TTC549 (cell line): ENCODE data around the gene DRAXIN.

Experiments
- FAIRE-seq: peaks from 2 replicates; lab custom pipeline; 2012; peaks lifted over from hg19 to GRCh38; lab: Jason Lieb, UNC

The DRAXIN gene

GRCh38 chr1:11738783-11739182 lies 47.3 kb downstream of the DRAXIN start:
- no peak for FAIRE-seq

DNA sequence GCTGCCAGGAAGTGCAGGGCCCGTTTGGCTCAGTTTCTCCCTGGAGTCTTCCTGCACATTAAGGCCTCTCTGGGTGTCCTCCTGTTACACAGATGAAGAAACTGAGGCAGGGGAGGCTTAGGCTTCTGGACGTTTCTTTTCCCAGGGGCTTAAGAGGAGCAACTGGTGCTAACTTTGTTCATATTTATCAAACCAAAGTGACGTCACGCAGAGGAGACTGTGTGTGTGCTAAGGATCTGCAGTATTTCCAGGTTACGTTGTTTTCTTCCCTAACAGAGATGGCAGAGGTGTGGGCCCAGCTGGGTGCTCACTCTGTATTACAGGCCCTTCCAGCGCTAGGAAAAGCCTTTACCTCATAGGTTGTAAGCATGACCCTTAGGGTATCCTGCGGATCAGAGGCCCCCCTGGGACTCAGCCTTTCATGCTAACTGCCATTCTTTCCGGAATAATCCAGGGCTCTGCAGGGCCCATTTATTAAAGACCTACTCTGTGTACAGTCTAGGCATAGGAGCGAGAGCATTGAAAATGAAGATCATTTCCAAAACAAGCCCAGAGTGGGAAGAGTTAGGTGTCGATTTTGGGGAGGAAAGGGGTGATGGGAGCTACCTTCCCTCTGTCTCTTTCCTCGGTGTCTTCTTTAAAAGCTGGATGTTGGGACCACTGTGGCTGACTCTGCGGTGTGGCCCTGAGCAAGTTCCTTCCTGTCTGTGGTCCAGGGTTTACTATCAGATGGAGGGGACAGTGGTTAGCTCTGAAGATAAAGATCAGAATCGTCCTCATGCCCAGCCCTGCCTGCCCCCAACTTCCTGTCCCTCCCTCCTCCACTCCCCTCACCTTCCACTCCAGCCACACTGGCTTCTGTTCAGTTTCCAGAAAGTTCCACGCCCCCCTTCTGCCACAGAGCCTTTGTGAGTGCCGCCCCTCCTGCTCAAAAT lies 49.0 kb downstream of the DRAXIN start:
- FAIRE-seq: no peak

GRCh38 chr1:11741482-11741881 lies 50.0 kb downstream of the DRAXIN start:
- no peak for FAIRE-seq

- FAIRE-seq: no peak
Observed at GRCh38 chr1:11741919-11742558, 50.5 kb downstream of the DRAXIN start.

- no peak for FAIRE-seq
Observed at GRCh38 chr1:11744287-11744686, 52.8 kb downstream of the DRAXIN start.

DNA sequence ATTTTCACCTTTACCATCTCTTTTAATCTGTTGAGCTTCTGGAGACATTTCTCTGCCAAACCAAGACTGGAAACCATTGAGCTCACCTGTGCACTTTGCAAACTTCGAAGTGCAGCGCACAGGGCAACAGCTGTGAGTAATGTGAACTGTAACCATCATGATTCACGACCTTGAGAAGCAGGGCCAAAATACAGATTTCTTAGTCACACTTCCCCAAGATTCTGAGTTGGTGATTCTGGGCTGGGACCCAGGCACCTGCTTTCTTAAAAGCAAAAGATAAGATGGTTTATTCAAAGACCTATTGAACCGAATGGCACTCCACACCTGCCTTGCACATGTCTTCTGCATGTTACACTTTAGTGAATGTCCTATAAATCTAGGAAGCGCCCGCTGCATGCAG lies 54.6 kb downstream of the DRAXIN start:
- FAIRE-seq: no peak

- no peak for FAIRE-seq
Observed at GRCh38 chr1:11746795-11747487, 55.4 kb downstream of the DRAXIN start.

DNA sequence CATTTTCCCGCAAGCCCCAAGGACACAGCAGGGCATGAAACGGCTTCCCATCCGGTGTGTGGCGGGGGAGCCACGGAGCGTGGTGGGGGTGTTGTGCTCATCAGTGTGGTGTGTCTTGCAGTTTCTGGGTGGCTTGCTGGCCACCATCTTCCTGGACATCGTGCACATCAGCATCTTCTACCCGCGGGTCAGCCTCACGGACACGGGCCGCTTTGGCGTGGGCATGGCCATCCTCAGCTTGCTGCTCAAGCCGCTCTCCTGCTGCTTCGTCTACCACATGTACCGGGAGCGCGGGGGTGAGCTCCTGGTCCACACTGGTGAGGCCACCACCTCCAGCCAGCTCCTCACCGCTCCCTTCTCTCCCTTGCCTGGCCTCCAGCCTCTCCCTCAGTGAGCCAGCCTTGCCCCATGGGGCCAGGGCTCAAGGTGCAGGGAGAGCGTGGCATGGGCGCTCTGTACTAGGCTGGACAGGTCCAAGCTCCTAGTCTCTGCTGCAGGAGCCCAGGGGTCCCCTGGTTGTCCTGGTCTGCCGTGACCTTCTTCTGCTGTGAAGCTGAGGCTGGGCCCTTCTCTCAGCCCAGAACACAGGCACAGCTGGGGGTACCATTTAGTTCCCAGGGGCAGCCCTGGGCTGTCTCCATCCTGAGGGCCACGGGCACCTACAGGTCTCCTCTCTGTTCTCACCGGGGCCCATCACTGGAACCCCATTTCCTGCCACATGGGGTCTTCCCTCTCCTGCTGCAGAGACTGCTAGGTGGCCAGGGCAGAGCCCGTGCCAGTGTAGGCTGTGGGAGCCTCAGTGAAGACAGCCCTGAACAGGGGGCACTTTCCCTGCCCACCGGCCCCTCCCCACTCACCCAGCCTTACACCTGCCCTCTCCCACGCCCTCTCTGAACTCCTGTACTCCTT lies 57.0 kb downstream of the DRAXIN start:
- no peak for FAIRE-seq

DNA sequence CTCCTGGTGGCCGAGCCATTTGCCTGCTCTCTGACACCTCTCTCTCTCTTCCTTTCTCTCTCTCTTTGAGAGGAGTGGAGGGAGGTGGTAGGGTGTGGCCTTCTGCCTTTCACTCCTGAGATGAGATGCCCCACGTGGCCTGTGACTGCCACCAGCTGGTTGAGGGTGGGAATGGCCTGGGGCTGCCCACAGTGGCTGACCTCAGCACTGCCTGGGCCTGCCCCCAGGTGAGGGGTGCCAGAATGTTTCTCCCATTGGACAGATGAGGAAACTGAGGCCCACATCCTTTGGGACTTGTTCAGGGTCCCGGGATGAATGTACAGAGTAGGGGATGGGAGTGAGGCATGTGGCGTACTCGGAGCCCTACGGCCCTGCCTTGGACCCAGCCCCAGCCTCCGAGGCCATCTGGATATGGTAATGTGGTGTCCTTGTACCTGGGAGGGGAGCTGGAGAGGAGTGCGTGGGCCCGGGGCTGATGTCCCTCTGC lies 57.7 kb downstream of the DRAXIN start:
- FAIRE-seq: no peak

- FAIRE-seq: no peak
Observed at GRCh38 chr1:11749996-11750395, 58.5 kb downstream of the DRAXIN start.

- FAIRE-seq: no peak
Observed at GRCh38 chr1:11751087-11751486, 59.6 kb downstream of the DRAXIN start.

- FAIRE-seq: no peak
Observed at GRCh38 chr1:11752359-11753088, 61.0 kb downstream of the DRAXIN start.

DNA sequence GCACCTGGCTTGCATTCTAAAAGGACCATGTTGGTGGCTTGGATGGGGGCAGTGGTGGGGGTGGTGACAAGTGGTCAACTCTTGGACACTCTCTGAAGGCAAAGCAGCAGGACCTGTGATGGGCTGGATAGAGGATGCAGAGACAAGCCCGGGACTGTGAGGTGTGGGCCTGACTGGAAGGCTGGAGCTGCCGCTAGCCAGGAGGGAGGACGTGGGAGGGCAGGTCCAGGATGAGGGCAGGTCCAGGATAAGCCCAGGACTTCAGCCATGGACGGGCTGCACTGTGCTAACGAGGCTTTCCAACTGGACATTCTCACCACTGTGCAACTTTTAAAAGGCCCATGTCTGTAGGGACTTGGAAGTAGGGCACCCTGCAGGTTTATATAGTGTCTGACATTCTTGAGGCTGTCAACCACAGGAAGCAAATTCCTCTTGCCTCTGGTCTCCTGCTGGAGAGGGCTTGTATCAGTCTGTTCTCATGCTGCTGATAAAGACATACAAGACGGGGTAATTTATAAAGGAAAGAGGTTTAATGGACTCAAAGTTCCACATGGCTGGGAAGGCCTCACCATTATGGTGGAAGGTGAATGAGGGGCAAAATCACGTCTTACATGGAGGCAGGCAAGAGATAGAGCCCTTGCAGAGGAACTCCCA lies 62.2 kb downstream of the DRAXIN start:
- no peak for FAIRE-seq

DNA sequence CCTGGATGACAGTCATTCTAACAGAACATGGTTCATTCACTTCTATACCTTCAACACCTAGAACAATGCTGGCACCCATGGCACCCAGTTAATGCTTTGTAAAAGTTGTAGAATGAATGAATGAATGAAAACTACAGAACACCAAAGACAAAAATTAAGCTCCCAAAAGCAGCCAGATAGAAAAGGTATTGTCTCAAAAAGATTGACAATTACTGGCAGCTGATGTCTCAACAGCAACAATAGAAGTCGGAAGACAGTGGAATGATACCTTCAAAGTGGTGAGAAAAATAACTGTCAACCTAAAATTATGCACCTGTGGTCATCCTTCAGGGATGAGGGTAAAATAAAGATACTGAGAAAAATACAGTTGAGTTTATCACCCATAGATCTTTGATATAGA lies 65.5 kb downstream of the DRAXIN start:
- no peak for FAIRE-seq

DNA sequence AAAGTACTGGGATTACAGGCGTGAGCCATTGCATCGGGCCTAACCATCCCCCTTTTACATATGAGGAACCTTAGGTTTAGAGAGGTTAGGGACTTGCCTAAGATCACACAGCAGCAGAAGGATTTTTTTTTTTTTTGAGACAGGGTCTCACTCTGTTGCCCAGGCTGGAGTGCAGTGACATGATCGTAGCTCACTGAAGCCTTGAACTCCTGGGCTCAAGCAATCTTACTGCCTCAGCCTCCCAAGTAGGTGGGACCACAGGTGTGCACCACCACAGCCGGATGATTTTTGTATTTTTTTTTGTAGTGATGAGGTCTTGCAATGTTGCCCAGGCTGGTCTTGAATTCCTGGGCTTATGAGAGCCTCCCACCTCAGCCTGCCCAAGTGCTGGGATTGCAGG lies 68.3 kb downstream of the DRAXIN start:
- FAIRE-seq: no peak

- no peak for FAIRE-seq
Observed at GRCh38 chr1:11761285-11761684, 69.8 kb downstream of the DRAXIN start.

DNA sequence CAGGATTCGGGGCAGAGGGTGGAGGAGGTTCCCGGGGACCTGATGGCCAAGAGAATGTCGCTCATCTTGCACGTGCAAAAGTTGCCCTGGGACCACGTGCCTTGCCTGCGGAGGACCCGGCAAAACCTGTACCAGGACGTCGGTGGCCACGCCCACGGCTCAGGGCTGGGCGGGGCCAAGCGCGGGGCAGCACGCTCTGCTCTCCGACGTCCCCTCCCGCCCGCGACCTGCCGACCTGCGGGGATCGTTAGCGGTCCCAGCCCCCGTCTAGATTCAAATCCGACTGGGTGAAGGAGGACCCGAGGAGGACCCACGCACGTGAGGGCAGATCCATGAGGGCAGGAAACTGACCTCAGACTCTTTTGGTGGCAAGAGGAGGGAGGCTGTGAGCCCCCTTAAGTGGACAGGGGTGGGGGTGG lies 70.5 kb downstream of the DRAXIN start, which contains the start of gene C1orf167:
Gene C1orf167, plus strand, starts transcription at position 206 of the 419 bp plus-strand sequence. CDS start 2,208 bp downstream, outside the sequence.
- FAIRE-seq: no peak

DNA sequence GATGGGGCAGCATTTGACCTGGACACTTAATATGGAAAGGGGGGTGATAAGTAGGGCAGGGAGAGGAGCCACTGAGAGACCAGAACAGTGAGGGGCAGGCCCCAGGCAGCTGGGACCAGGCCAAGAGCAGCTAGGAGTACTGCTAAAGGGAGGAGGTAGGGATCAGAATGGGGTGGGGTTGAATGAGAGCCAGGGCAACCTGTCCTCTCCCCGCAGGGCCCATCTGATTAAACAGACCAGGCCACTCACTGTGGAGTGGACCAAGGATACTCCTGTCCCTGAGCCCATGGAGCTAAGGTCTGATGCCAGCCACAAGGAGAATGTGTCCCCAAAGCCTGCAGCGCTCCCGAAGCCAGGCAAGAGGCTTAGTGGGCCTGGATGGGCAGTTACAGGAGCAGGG lies 72.6 kb downstream of the DRAXIN start:
- no peak for FAIRE-seq

DNA sequence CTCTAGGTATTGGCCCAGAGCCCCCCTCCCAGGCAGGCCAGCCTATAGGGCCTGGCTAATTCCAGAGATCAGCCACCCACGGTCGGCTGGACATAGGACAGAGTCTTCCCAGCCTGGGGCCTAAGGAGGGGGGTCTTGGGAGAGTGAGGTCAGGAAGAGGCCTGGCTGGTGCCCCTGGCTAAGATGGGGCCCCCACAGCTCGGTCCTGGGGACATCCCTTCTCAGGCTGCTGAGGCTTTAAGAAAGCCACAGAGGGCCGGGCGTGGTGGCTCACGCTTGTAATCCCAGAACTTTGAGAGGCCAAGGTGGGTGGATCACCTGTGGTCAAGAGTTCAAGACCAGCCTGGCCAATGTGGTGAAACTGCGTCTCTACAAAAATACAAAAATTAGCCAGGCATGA lies 73.0 kb downstream of the DRAXIN start:
- no peak for FAIRE-seq

DNA sequence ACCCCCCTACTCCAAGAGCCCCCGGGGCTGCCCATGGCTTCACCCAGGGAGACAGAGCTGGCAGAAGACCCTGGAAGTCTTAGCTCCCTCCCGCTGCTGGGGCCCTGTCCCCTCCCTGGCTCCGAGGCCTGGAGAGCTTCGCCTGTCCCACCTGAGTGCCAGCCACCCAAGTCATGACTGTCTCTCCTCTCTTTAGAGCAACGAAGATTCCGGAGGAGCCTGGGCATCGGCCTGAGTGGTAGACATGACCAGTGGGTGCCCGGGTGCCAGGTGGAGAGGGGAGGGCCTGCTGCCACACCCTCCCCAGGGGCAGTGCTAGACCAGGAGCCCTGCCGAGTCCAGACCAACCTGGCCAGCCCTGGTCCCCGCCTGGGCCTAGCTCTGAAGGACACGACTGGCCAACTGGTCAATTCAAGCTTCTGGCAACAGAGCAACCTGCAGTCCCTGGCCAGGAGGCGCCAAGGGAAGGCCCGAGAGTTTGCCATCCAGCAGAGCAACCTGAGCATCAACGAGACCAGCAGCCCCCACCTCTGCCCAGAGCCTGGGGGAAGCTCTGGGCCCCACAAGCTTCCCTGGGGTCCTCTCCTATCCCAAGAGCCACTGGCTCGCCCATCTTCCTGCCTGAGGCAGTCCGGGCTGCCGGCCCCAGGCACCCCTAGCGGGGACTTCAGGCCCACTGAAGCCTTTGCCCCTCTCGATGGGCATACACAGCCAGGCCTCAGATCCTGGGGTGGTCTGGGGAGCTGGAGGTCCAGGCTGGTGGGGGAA lies 74.3 kb downstream of the DRAXIN start:
- no peak for FAIRE-seq
